HUES6 (cell line): Measurements from ENCODE around the gene EFNB2.

Source experiments
- H3K27ac ChIP-seq: 2 replicates; pipeline ENCODE4 v1.7.0; 2013; ENCODE audit warnings: low read depth, mild to moderate bottlenecking, low read length, inconsistent platforms
- H3K27me3 ChIP-seq: 2 replicates; pipeline ENCODE4 v1.6.1; 2013; ENCODE audit warnings: low read length; ENCODE audit not compliant: control insufficient read depth, insufficient read depth
- H3K36me3 ChIP-seq: 2 replicates; pipeline ENCODE4 v1.6.1; 2013; ENCODE audit warnings: low read length; ENCODE audit not compliant: control insufficient read depth, insufficient read depth
- H3K4me1 ChIP-seq: 2 replicates; pipeline ENCODE4 v1.6.1; 2013; ENCODE audit warnings: low read length; ENCODE audit not compliant: control insufficient read depth, insufficient read depth
- H3K4me3 ChIP-seq: 2 replicates; pipeline ENCODE4 v1.5.1; 2013; ENCODE audit warnings: low read depth, low read length
- H3K9ac ChIP-seq: one replicate; pipeline ENCODE4 v1.6.1; 2013; ENCODE audit warnings: mild to moderate bottlenecking, low read length
- H3K9me3 ChIP-seq: 2 replicates; pipeline ENCODE4 v1.6.1; 2013; ENCODE audit warnings: low read depth, low read length; ENCODE audit not compliant: control insufficient read depth, insufficient read depth

EFNB2 gene

GRCh38 chr13:106489849-106490568 is 45.5 kb downstream of the EFNB2 start:
- Histone ChIP-seq H3K27me3 (no peaks in the 10 kb centered on the region), H3K9ac (no peak overlapping the region), H3K36me3 (peaks cover 44% of the 10 kb centered on the region), H3K4me1 (peaks cover 10% of the 10 kb centered on the region; the same call in 1 of the 2 replicates), H3K4me3 (no peak overlapping the region), H3K27ac (no peak overlapping the region), H3K9me3 (no peaks in the 10 kb centered on the region)

DNA sequence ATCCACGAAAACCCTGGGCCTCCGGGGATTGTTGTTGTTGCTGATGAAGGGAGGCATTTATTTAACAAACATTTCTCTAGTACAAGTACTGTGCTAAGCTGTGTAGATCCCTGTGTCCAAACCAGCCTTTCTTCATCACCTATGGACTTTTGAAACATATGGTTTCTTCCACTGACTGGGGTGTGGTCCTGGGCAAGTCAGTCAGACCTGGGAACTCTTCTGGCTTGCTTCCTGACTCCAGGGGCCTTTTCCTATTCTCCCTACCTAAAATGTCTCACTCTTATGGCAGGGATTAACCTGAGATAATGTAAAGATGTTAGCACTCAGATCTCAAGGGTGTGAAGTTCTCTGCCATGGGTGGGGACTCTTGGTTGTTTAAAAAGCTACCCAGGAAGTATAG is 46.8 kb downstream of the EFNB2 start:
- H3K36me3 ChIP-seq = peaks cover 31% of the 10 kb centered on the region
- H3K4me3 ChIP-seq = no peak overlapping the region
- no peak overlapping the region for H3K27ac ChIP-seq
- H3K27me3 ChIP-seq = no peaks in the 10 kb centered on the region
- H3K9ac ChIP-seq = no peak overlapping the region
- H3K4me1 ChIP-seq = peaks cover 10% of the 10 kb centered on the region; the same call in 1 of the 2 replicates
- no peaks in the 10 kb centered on the region for H3K9me3 ChIP-seq

DNA sequence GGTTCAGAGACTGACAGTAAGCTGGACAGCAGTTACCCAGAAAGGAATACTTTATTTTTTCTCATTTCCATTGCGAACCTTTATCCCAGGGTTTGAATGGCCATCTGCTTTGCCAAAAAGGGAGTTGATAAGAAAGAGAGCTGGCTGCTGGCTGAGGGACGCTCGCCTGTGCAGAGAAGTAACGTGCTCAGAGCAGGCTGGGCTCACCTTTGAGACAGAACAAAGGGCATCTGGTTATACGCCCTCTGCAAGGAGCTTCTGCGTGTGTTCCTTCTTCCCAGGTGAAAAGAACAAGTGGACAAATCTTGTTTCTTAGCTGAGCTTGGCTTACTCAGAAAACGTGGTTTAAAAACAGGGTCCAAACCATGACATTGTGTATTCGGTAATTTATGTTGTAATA is 47.4 kb downstream of the EFNB2 start:
- Histone ChIP-seq H3K27ac (no peak overlapping the region), H3K9ac (no peak overlapping the region), H3K36me3 (peaks cover 25% of the 10 kb centered on the region), H3K4me3 (no peak overlapping the region), H3K4me1 (peaks cover 10% of the 10 kb centered on the region; the same call in 1 of the 2 replicates), H3K27me3 (no peaks in the 10 kb centered on the region), H3K9me3 (no peaks in the 10 kb centered on the region)

GRCh38 chr13:106487129-106487528 is 48.3 kb downstream of the EFNB2 start:
- H3K9ac ChIP-seq = no peak overlapping the region
- H3K4me1 ChIP-seq = peaks cover 10% of the 10 kb centered on the region; the same call in 1 of the 2 replicates
- H3K27ac ChIP-seq = no peak overlapping the region

DNA sequence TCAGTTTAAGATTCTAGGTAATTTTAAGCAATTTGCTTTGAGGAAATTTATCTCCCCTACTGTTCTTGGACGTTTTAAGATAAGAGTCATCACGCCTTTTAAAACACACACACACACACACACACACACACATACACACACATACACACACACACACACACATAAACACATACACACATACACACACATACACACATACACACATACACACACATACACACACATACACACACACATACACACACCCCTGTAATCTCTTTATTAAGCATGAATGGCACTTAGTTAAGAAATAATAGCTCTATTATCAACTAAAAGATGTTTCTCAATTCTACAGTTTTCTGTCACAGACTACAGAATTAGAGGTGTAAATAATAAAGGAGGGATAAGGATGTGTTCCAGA is 49.2 kb downstream of the EFNB2 start:
- Histone ChIP-seq H3K9me3 (0 out of 2 replicates have a peak, but pooled peaks cover 5% of the 10 kb centered on the region), H3K27me3 (no peaks in the 10 kb centered on the region), H3K4me1 (peaks cover 10% of the 10 kb centered on the region; the same call in 1 of the 2 replicates), H3K36me3 (peaks cover 7% of the 10 kb centered on the region; the same call in 1 of the 2 replicates), H3K27ac (no peak overlapping the region), H3K9ac (no peak overlapping the region), H3K4me3 (no peak overlapping the region)

More at GRCh38 chr13:106487129-106487528, 48.3 kb downstream of the EFNB2 start:
- Histone ChIP-seq H3K27me3 (no peaks in the 10 kb centered on the region), H3K9me3 (0 out of 2 replicates have a peak, but pooled peaks cover 5% of the 10 kb centered on the region), H3K4me3 (no peak overlapping the region), H3K36me3 (peaks cover 15% of the 10 kb centered on the region)

DNA sequence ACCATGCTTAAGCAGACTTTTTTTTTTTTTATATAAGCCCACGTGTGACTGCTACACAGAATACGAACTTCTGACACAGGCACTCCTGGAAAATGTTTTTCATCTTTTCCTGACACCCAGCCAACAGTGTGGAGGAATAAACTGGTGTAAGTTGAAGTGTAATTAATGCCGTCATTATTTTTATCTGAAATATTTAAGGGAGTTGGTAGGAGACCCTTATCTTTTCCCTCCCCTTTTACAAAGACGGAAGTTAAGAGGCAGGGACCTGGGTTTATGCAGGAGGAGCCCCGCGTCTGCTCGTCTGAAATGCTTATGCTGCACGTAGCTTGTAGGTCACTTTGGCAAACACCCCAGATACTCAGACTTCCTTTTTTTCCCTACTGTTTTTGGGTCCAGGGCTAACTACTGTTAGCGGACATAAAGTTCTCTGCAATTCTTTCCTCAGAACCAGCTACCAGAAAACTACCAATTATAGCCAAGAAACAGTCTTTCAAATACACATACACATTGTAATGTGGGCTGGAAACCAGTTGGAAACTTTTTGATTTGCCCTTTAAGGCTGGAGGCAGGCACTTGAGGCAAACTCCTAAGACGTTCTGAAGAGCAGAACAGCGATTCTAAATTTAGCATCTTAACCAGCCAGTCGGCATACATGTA is 50.8 kb downstream of the EFNB2 start:
- 0 out of 2 replicates have a peak, but pooled peaks cover 5% of the 10 kb centered on the region for H3K9me3 ChIP-seq
- H3K4me3 ChIP-seq = no peak overlapping the region
- no peak overlapping the region for H3K27ac ChIP-seq
- H3K36me3 ChIP-seq = no peaks in the 10 kb centered on the region
- no peaks in the 10 kb centered on the region for H3K27me3 ChIP-seq
- peaks cover 10% of the 10 kb centered on the region; the same call in 1 of the 2 replicates for H3K4me1 ChIP-seq
- no peak overlapping the region for H3K9ac ChIP-seq

DNA sequence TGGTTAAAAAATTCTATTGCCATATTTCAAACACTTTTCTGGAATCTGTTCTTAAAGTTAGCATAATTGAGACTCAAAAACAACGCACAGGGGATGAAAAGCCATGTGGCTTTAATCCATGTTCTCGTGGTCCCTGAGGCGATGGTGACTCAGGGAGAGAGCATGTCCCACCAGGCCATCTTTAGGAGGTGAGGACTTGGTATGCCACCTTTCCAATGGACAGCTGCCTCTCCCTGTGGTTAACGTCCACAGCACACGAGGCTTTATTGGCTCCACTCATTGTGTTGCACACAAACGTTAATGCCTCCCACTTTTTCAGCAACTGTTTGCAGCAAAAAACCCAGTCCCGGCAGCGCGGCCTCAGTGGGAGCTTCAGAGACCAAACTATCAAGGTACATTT is 51.4 kb downstream of the EFNB2 start:
- Histone ChIP-seq H3K27ac (no peak overlapping the region), H3K4me3 (no peak overlapping the region), H3K27me3 (no peaks in the 10 kb centered on the region), H3K9me3 (0 out of 2 replicates have a peak, but pooled peaks cover 5% of the 10 kb centered on the region), H3K9ac (no peak overlapping the region), H3K4me1 (peaks cover 10% of the 10 kb centered on the region; the same call in 1 of the 2 replicates), H3K36me3 (no peaks in the 10 kb centered on the region)

GRCh38 chr13:106481919-106482318 is 53.5 kb downstream of the EFNB2 start:
- Histone ChIP-seq H3K4me3 (no peak overlapping the region), H3K9me3 (0 out of 2 replicates have a peak, but pooled peaks cover 5% of the 10 kb centered on the region), H3K27me3 (no peaks in the 10 kb centered on the region), H3K9ac (no peak overlapping the region), H3K4me1 (no peaks in the 10 kb centered on the region; the same call in 1 of the 2 replicates), H3K27ac (no peak overlapping the region), H3K36me3 (no peaks in the 10 kb centered on the region)

- H3K4me1 ChIP-seq = peaks cover 4% of the 10 kb centered on the region; the same call in 1 of the 2 replicates
- no peaks in the 10 kb centered on the region for H3K27me3 ChIP-seq
Observed at GRCh38 chr13:106480351-106480910, 55.0 kb downstream of the EFNB2 start.

DNA sequence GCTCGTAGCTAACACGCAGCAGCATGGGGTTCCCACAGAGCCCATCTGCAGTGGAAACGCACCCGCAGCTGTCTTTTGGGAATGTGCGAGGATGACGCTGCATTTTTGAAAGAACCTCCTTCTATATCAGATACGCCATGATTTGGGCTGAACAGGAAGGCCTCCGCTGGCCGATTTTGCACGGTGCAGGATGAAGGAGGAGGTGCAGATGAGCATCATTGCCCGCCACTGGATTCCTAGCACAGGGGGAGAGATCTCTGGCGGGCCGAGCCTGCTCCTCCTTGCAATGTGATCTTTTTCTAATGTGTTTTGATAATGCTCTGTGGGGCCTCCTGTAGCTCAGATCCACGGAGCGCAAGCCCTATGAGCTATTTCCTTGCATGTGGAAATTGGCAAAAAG is 55.5 kb downstream of the EFNB2 start:
- no peak overlapping the region for H3K4me3 ChIP-seq
- no peak overlapping the region for H3K9ac ChIP-seq
- H3K4me1 ChIP-seq = peaks cover 7% of the 10 kb centered on the region; the same call in 1 of the 2 replicates
- H3K36me3 ChIP-seq = no peaks in the 10 kb centered on the region
- H3K27ac ChIP-seq = no peak overlapping the region
- no peaks in the 10 kb centered on the region for H3K27me3 ChIP-seq
- 0 out of 2 replicates have a peak, but pooled peaks cover 5% of the 10 kb centered on the region for H3K9me3 ChIP-seq

More at GRCh38 chr13:106480351-106480910, 55.0 kb downstream of the EFNB2 start:
- H3K9ac ChIP-seq = no peak overlapping the region
- no peak overlapping the region for H3K27ac ChIP-seq
- H3K4me3 ChIP-seq = no peak overlapping the region
- 0 out of 2 replicates have a peak, but pooled peaks cover 5% of the 10 kb centered on the region for H3K9me3 ChIP-seq
- no peaks in the 10 kb centered on the region for H3K36me3 ChIP-seq
